Stomach (tissue), 9 donors: ENCODE data around the gene PTPRK. TPM values are rescaled to one million over a fixed set of nuclear protein-coding genes. Genes with fewer than 3 reads are reported as not detected.

Source experiments
- DNase-seq, 2 donors: peaks; one replicate each; pipeline versions ENCODE4 v3.0.0 to v3.0.0-alpha.2; 2013 to 2019
- H3K27ac ChIP-seq, 5 donors: fragments of 200-600 bp in 4 of 5; sonication (generic) in 4 of 5; one replicate each; pipeline ENCODE4 v1.5.1; 2013 to 2019; ENCODE audit warnings: mild to moderate bottlenecking in 1 of 5, moderate library complexity in 1 of 5
- H3K27me3 ChIP-seq, 3 donors: fragments of 200-600 bp; sonication (generic); one replicate each; pipeline ENCODE4 v1.5.1; 2017 to 2019; ENCODE audit warnings: mixed run types in 1 of 3
- H3K36me3 ChIP-seq, 4 donors: fragments of 200-600 bp; sonication (generic); 1 replicate in 3 of 4; 2 replicates in 1 of 4; pipeline ENCODE4 v1.5.1; 2016 to 2019
- H3K4me1 ChIP-seq, 4 donors: fragments of 200-600 bp; sonication (generic); one replicate each; pipeline ENCODE4 v1.5.1; 2016 to 2019
- H3K4me3 ChIP-seq, 4 donors: fragments of 200-600 bp; sonication (generic) in 3 of 4; one replicate each; pipeline ENCODE4 v1.5.1; 2016 to 2019; ENCODE audit warnings: mild to moderate bottlenecking in 1 of 4
- H3K9me3 ChIP-seq, 4 donors: fragments of 200-600 bp; sonication (generic); one replicate each; pipeline ENCODE4 v1.5.1; 2016 to 2019
- CTCF ChIP-seq, 7 experiments: fragments of 450-650 bp in 4 of 7; fragments of 200-600 bp in 3 of 7; sonication (generic) in 3 of 7; IDR thresholded peaks; one replicate each; pipeline ENCODE4 v1.5.1; 2016 to 2019; ENCODE audit warnings: antibody characterized with exemption in 7 of 7, control low read depth in 2 of 7, mild to moderate bottlenecking in 1 of 7
- EP300 ChIP-seq: sonication (generic); formaldehyde crosslinking; IDR thresholded peaks from one replicate; pipeline ENCODE4 v1.6.1; 2017; ENCODE audit warnings: antibody characterized with exemption
- POLR2A ChIP-seq, 4 donors: fragments of 450-650 bp; IDR thresholded peaks; one replicate each; pipeline ENCODE4 v1.6.1; 2016; ENCODE audit warnings: antibody characterized with exemption in 4 of 4, control low read depth in 2 of 4, mild to moderate bottlenecking in 1 of 4, moderate library complexity in 1 of 4
- POLR2AphosphoS5 ChIP-seq, 3 donors: sonication (generic); formaldehyde crosslinking; IDR thresholded peaks; one replicate each; pipeline ENCODE4 v1.6.1; 2016; ENCODE audit warnings: antibody characterized with exemption in 3 of 3
- WGBS, 5 donors: extraction: QIAGEN DNeasy Blood & Tissue Kit in 3 of 5; methylation state at CpG; one replicate each; pipeline versions ENCODE4 v1.1.5 to v1.1.7; 2013 to 2018; 5-methylcytosine and 5-hydroxymethylcytosine counted together
- intact Hi-C: fragments of 100-400 bp; cut with DNase I; formaldehyde crosslinking; loops from one replicate; pipeline ENCODE4 v1.15.1; 2023; ENCODE audit warnings: low total_unique reads
- polyA plus RNA-seq, 3 donors: library from polyadenylated mRNA; stranded (reverse); fragments of 200-250 nt; gene quantifications; one replicate each; pipeline ENCODE4 v1.2.3, GENCODE V29; 2013
- total RNA-seq, 5 donors: library from RNA; depleted of rRNA; stranded (reverse); fragments of >200 nt; gene quantifications; one replicate each; pipeline versions ENCODE4 v1.1.0 to v1.2.3, GENCODE V29; 2014 to 2016
- donor health status: healthy with polysubstance abuse.
- donor health status: Bipolar disorder and iron deficiency.
- donor health status: healthy.

Gene PTPRK
- total and polyA plus RNA-seq, 8 donors: 7.0 to 644 (median 114) TPM

GRCh38 chr6:128271527-128271926, 248.9 kb downstream of the PTPRK start:
- H3K4me1 ChIP-seq: peaks cover 0 to 33% (median 13%) of the 10 kb centered on the region in 4 donors
- H3K27ac ChIP-seq: peak overlapping the region in 1 of 5 donors; percentile 9
- H3K9me3 ChIP-seq: no peaks in the 10 kb centered on the region
- H3K4me3 ChIP-seq: no peak overlapping the region
- TF ChIP-seq CTCF (IDR thresholded peaks at IDR 0.05): no peak
- TF ChIP-seq POLR2AphosphoS5 (IDR thresholded peaks at IDR 0.05): no peak
- TF ChIP-seq EP300: no peak
- TF ChIP-seq POLR2A (IDR thresholded peaks at IDR 0.05): no peak
- no peaks in the 10 kb centered on the region for H3K36me3 ChIP-seq
- WGBS, 5 donors: 26 to 38% (median 35%) methylated on average over 1 of the region's 1 CpG
- intact Hi-C loops: no loop called here
- no peak for DNase-seq
- no peaks in the 10 kb centered on the region for H3K27me3 ChIP-seq

- Histone ChIP-seq H3K36me3 (peaks cover 0 to 2% (median 0%) of the 10 kb centered on the region in 4 donors), H3K4me3 (no peak overlapping the region), H3K27ac (peak overlapping the region in 1 of 5 donors; percentile 9), H3K27me3 (no peaks in the 10 kb centered on the region), H3K4me1 (peaks cover 0 to 33% (median 11%) of the 10 kb centered on the region in 4 donors), H3K9me3 (no peaks in the 10 kb centered on the region)
- peak in 1 of 2 donors; percentile 41 for DNase-seq
- no peak for TF ChIP-seq EP300
- no peak for TF ChIP-seq POLR2AphosphoS5 (IDR thresholded peaks at IDR 0.05)
- TF ChIP-seq CTCF (IDR thresholded peaks at IDR 0.05): no peak
- TF ChIP-seq POLR2A (IDR thresholded peaks at IDR 0.05): no peak
- WGBS, 5 donors: 25 to 70% (median 35%) methylated on average over 2 of the region's 2 CpGs
- intact Hi-C loops: no loop called here
These were observed 249.4 kb downstream of the PTPRK start for GRCh38 chr6:128271011-128271410.

GRCh38 chr6:128266946-128267345, 253.5 kb downstream of the PTPRK start:
- peaks cover 0 to 14% (median 6%) of the 10 kb centered on the region in 4 donors for H3K4me1 ChIP-seq
- H3K4me3 ChIP-seq: no peak overlapping the region
- intact Hi-C loops: no loop called here
- 85 to 98% (median 95%) methylated on average over 1 of the region's 1 CpG for WGBS, 5 donors
- H3K27ac ChIP-seq: no peak overlapping the region
- H3K9me3 ChIP-seq: no peaks in the 10 kb centered on the region
- no peak for TF ChIP-seq POLR2AphosphoS5 (IDR thresholded peaks at IDR 0.05)
- no peak for TF ChIP-seq CTCF (IDR thresholded peaks at IDR 0.05)
- no peak for TF ChIP-seq POLR2A (IDR thresholded peaks at IDR 0.05)
- TF ChIP-seq EP300: no peak
- no peak for DNase-seq
- no peaks in the 10 kb centered on the region for H3K27me3 ChIP-seq
- peaks cover 0 to 6% (median 2%) of the 10 kb centered on the region in 4 donors for H3K36me3 ChIP-seq

GRCh38 chr6:128265706-128266105, 254.7 kb downstream of the PTPRK start:
- H3K9me3 ChIP-seq: no peaks in the 10 kb centered on the region
- intact Hi-C loops: no loop called here
- H3K36me3 ChIP-seq: peaks cover 0 to 6% (median 2%) of the 10 kb centered on the region in 4 donors
- no peak for TF ChIP-seq CTCF (IDR thresholded peaks at IDR 0.05)
- TF ChIP-seq POLR2AphosphoS5 (IDR thresholded peaks at IDR 0.05): no peak
- TF ChIP-seq EP300: no peak
- TF ChIP-seq POLR2A (IDR thresholded peaks at IDR 0.05): no peak
- 95 to 99% (median 97%) methylated on average over 3 of the region's 3 CpGs for WGBS, 5 donors
- no peaks in the 10 kb centered on the region for H3K27me3 ChIP-seq
- H3K4me1 ChIP-seq: peaks cover 0 to 4% (median under 1%) of the 10 kb centered on the region in 4 donors
- H3K4me3 ChIP-seq: no peak overlapping the region
- H3K27ac ChIP-seq: no peak overlapping the region
- DNase-seq: no peak
